ENCODE results near the gene NDUFV3.
A peak's percentile ranks its signal among the peaks of the same experiment; 100 is the strongest.
"Not testable (repeated sequence)": the region's sequence is repeated elsewhere in the genome, so short reads cannot be mapped to it uniquely, and the experiment has no call there.

The NDUFV3 gene

GRCh38 chr21:42892931-42893755 is at the start of gene NDUFV3:
Gene NDUFV3, plus strand, starts transcription at chr21:42893309. Its CDS starts 25 bp downstream, at chr21:42893334.
- peak; percentile 99 to 100 for DNase-seq

GRCh38 chr21:42844411-42845113 is 48.5 kb upstream of the NDUFV3 start:
- DNase-seq = peak in 1 of 2 experiments; percentile 10

GRCh38 chr21:42845296-42845965 is 47.7 kb upstream of the NDUFV3 start:
- DNase-seq = peak; percentile 12 to 13

DNA sequence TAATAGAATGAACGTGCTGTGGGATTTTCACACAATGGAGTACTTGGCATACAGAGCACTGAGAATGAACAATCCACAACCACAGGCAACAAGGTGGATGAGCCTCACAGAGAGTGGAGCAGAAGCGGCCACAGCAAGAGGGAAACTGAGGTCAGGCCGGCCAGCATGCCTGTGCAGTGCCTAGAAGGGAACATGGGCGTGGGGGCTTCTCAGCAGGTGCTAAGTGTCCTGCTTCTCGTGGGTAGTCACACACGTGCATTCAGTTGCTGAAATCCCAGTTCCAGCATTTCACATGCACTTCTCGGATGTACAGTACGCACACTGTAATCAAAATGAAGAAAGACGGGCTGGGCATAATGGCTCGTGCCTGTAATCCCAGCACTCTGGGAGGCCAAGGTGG is 46.9 kb upstream of the NDUFV3 start:
- DNase-seq = peak; percentile 3 to 7

GRCh38 chr21:42847051-42847707 is 45.9 kb upstream of the NDUFV3 start:
- peak in 1 of 2 experiments; percentile 11 for DNase-seq

- DNase-seq = no peak
Measured at GRCh38 chr21:42847726-42848125, 45.4 kb upstream of the NDUFV3 start.

DNA sequence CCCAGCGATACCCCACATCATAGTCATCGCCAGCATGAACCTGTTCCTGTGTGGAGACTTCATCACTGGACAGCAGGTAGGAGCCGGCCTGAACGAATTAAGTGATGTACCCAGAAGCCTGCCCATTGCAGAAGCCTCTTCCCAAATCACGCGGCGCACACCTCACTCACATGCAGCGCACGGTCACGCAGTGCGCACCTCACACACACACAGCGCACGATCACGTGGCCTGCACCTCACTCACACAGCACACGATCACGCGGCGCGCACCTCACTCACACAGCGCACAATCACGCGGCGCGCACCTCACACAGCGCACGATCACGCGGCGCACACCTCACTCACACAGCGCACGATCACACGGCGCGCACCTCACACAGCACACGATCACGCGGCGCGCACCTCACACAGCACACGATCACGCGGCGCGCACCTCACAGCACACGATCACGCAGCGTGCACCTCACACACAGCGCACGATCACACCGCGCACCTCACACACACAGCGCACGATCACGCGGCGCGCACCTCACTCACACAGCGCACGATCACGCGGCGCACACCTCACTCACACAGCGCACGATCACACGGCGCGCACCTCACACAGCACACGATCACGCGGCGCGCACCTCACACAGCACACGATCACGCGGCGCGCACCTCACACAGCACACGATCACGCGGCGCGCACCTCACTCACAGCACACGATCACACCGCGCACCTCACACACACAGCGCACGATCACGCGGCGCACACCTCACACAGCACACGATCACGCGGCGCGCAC is 44.8 kb upstream of the NDUFV3 start:
- not testable (repeated sequence) for DNase-seq

GRCh38 chr21:42848932-42849758 is 44.0 kb upstream of the NDUFV3 start:
- no peak for DNase-seq

GRCh38 chr21:42849759-42850412 is 43.2 kb upstream of the NDUFV3 start:
- DNase-seq = no peak

DNA sequence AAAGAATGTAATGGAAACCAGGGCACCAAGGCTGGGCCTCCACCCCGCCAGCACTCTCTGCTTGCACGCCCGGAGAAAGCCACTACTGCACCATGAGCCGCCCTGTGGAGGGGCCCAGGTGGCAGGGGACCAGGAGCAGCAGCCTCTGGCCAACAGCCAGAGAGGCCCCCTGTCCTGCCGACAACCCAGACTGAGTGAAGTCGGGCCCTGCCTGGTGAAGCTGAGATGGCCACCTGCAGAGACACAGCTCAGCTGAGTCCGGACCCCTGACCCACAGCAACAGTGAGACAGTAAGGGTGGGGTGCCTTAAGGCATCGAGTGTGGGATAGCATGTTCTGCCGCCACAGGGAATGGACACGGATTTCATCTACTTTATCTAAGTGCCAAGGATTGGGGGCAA is 42.6 kb upstream of the NDUFV3 start:
- DNase-seq = no peak

DNA sequence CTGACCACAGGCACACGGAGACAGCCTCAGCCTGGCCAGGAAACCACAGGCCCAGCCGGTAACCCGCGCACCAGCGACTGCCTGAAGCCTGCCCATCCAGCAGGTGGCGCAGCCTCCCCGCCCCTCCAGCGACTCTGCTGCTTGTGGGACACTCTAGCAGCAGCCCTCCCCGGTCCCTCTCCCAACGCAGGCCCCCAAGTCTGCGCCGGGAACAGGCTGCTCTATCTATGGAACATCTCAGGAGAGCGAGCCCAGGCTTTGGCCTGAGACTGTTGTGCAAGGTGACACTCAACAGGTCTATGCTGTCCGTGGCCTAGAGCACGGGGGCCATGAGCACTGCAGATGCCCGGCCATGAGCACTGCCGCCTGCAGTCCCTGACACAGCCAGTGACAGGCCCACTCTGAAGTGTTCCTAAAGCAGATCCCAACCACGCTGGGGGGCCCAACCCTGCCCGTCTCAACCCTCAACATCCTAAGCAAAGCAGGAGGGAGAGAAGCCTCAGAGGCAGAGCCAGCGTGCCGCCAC is 42.2 kb upstream of the NDUFV3 start:
- DNase-seq = peak; percentile 59 to 64

DNA sequence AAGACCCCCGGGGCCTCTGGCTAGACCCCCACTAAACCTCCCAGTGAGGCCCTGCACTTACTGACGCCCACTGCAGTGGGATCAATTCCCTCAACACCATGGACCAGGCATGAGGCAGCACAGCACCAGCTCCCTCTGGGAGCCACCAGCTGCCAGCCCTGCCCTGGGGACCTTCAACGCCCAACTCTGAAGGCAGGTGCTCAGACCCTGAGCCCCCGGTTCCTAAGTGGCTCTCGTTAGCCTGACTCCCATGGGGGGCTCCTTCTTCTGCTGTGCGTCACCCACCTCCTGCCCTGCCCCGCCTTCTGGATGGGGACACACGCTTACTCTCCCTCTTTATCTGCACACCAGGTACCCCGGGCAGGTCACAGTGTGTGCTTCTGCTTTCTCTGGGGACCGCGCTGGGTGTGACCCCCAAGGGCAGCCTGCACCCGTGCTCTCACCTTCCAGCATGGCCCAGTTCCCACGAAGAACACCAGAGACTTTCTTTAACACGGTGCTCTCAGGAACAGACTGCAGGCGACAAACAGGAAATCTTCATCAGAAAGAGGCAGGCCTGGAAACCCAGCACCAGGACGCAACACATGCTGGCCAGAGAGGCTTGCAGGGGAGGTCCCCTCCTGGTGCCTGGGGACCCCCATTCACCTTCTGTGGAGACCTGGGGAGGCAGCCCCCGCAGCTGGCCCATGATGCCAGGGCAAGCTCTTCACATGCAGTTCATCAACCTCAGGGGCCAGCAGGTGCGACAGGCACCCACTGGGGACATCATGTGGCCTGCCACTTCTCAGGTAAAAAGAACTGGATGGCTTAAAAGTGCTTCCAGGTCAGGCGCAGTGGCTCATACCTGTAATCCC is 41.1 kb upstream of the NDUFV3 start:
- DNase-seq = no peak

DNA sequence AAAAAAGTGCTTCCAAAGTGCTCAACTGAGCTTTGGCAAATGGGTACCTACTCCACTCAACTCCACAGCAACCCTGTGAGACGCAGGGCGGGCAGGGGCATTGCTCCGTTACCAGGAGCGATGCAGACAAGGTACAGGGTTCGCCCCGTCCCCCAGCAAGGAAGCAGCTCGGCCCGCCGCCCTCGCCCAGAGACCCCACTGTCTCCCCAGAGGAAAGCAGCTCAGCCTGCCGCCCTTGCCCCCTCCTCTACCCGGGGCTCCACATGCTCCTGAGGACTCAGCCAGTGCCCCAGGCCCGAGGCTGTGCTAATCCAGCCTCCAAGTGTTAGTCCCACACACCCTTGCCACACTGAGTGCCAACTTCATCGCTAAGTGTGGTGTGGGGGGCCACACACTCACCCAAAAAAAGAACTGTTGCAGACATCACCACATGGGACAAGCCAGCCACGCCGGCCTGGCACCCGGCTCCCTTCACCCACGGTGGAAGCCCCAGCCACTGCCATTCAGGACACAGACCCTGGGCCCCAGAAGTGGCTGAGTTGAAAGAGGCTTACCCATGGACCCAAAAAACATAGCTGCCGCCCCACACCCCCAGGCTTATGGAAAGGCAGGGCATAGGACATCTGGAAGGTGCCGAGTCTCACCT is 40.1 kb upstream of the NDUFV3 start:
- DNase-seq = no peak

GRCh38 chr21:42853621-42854020 is 39.5 kb upstream of the NDUFV3 start:
- DNase-seq = no peak

DNA sequence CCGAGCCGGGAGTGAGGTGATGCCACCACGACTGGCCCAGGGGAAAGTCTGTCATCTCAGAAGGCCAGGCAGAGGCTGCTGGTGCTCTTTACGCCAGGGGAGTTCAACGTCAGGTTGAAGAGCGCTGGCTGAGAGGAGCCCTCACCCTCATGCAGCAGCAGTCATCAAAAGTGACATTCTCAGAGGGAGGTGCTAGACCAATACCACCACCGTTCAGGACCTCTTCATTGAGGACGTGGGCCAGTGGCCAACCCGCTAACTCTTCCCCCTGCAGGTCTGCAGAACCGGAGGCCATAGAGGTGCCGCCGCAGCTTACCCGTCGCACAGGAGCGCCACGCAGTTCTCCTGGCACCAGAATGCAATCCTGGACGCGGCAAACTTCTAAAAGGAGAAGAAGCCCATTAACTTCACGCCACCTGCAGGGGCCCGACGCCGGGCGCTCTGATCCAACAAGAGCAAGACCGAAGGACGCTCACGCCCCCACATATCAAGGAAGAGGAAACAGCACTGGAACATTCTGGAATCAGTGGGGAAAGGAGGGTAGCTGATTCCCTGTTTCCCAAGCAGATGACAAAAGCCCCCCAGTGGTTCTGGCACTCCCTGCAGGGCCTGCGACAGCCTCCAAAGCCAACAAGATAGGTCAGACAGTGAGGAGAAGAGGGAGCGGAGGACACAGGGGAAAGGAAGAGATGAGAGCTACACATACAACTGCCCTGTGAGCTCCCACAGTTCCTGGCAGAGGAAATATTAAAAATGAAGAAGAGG is 38.7 kb upstream of the NDUFV3 start:
- no peak for DNase-seq

DNA sequence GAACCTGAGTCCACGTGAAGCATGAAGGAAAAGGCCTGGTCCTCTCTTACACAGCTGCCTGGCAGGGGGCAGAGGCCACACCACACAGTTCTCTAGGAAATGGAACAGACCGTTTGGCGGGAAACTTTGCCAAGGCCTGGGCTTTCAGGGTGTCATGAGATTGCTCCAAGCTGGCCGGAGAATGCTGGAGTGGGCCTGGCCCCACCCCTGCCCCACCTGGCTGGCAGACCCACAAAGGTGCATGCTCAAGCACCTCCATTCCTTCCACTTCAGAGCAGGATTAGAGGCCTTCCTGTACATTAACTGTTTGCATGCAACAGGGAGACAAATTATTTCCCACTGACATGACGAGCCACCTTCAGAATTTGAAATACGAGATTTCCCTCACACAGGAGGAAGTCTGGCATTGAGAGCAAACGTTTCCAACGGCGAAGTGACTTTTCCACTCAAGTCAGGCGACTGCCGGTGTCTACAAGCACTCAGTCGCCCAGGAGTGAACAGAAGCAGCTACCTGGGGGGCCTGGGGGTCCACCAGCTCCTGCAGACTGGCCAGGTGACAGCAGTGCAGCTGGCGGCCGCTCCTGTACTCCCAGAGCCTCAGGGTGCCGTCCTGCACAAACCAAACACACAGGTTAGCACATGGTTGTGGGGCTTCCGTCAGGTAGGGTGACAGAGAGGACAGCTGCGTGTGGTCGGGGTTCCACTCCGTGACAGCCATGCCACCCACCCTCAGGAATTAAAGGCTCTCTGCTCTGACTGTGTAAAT is 37.8 kb upstream of the NDUFV3 start:
- DNase-seq = no peak

DNA sequence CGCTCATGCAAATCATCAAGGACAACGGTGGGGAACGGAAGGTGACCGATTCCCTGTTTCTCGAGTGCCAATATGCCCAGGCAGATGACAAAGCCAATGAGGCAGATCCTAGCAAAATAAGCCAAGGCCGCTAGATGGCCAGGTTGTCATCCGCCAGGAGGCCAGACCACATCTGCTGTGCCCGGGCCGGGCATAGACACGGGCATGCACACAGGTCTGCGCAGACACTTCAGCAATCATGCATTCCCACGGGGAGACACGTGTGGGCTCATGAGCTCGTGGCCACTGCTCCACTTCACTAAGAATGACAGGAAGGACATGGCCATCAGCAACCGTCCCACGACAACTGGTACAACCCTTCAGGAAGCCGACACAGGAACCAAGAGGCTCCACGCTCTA is 37.2 kb upstream of the NDUFV3 start:
- DNase-seq = no peak
